GM12878 (cell line): ENCODE measurements around the gene GRK6. TPM values are rescaled to one million over a fixed set of nuclear protein-coding genes. Genes with fewer than 3 reads are reported as not detected.

Source experiments
- ATAC-seq: fragments of 200-7000 bp; cut with Tn5 transposase; 3 replicates; pipeline ENCODE4 v1.9.1; 2020; ENCODE audit warnings: mild to moderate bottlenecking, moderate library complexity
- BruUV-seq: library from RNA; stranded (reverse); fragments of 400-500 nt; replicated peaks from 2 replicates; lab custom pipeline; 2021; lab: Mats Ljungman, UMichigan
- CTCF ChIA-PET: fragments of 300-600 bp; sonication (Branson Sonifier 250); formaldehyde crosslinking; extraction: SDS; loops from one replicate; lab custom pipeline; 2021; ENCODE audit warnings: inconsistent platforms; lab: Yijun Ruan, JAX
- POLR2A ChIA-PET: fragments of 350-600 bp; formaldehyde crosslinking; extraction: SDS; loops from one replicate; lab custom pipeline; 2021; ENCODE audit warnings: inconsistent platforms; lab: Charles Lee
- RAD21 ChIA-PET: fragments of 300-600 bp; sonication (Branson Sonifier 250); formaldehyde crosslinking; loops from one replicate; lab custom pipeline; 2023; ENCODE audit warnings: antibody characterized with exemption; ENCODE audit not compliant: unreplicated experiment; lab: Charles Lee
- SMC1A ChIA-PET: fragments of 300-600 bp; sonication (Branson Sonifier 250); formaldehyde crosslinking; loops from one replicate; lab custom pipeline; 2023; ENCODE audit not compliant: unreplicated experiment, uncharacterized antibody; lab: Charles Lee
- DNase-seq: peaks from one replicate; pipeline ENCODE4 v3.0.0-alpha.2; 2011; ENCODE audit warnings: low read depth, low spot score
- FAIRE-seq: peaks from 3 replicates; lab custom pipeline; 2011; peaks lifted over from hg19 to GRCh38; lab: Jason Lieb, UNC
- H2AFZ ChIP-seq: 2 replicates; pipeline ENCODE4 v1.6.0; 2011; ENCODE audit warnings: low read depth, low read length, control low read depth; ENCODE audit not compliant: control insufficient read depth
- H3K27ac ChIP-seq: 2 replicates; pipeline ENCODE4 v1.5.1; 2011; ENCODE audit warnings: control low read depth; ENCODE audit not compliant: control insufficient read depth, insufficient read depth
- H3K27me3 ChIP-seq, 2 experiments: replicated peaks in 1 of 2; 2 replicates each; pipeline versions ENCODE4 v1.6.0 to v1.6.1; 2011; ENCODE audit warnings: low read length in 1 of 2; ENCODE audit not compliant: control insufficient read depth in 2 of 2, insufficient read depth in 2 of 2
- H3K36me3 ChIP-seq, 2 experiments: 2 replicates each; pipeline ENCODE4 v1.5.1; 2011; ENCODE audit warnings: low read length in 1 of 2; ENCODE audit not compliant: control insufficient read depth in 2 of 2, insufficient read depth in 2 of 2
- H3K4me1 ChIP-seq: 2 replicates; pipeline ENCODE4 v1.6.1; 2011; ENCODE audit warnings: mild to moderate bottlenecking, low read length, moderate library complexity, mixed read lengths; ENCODE audit not compliant: control insufficient read depth, insufficient read depth
- H3K4me2 ChIP-seq: 2 replicates; pipeline ENCODE4 v1.6.0; 2011; ENCODE audit warnings: control low read depth; ENCODE audit not compliant: control insufficient read depth, insufficient read depth
- H3K4me3 ChIP-seq: fragments of 200-600 bp; sonication (generic); 2 replicates; pipeline ENCODE4 v1.5.1; 2016
- H3K79me2 ChIP-seq: 2 replicates; pipeline ENCODE4 v1.6.0; 2011; ENCODE audit warnings: low read length; ENCODE audit not compliant: control insufficient read depth, insufficient read depth
- H3K9ac ChIP-seq: 2 replicates; pipeline ENCODE4 v1.8.0; 2011; ENCODE audit warnings: low read length, control low read depth, mixed read lengths; ENCODE audit not compliant: control insufficient read depth, insufficient read depth
- H3K9me3 ChIP-seq: replicated peaks from 3 replicates; pipeline ENCODE4 v1.5.1; 2011; ENCODE audit warnings: mild to moderate bottlenecking, low read length; ENCODE audit not compliant: control insufficient read depth, insufficient read depth
- H4K20me1 ChIP-seq: 2 replicates; pipeline ENCODE4 v1.6.0; 2011; ENCODE audit not compliant: control insufficient read depth, insufficient read depth
- HDAC2 ChIP-seq: fragments of 200-600 bp; sonication (generic); IDR thresholded peaks from 2 replicates; pipeline ENCODE4 v1.6.1; 2017
- MEF2B ChIP-seq: fragments of 450-650 bp; IDR thresholded peaks from 2 replicates; pipeline ENCODE4 v1.6.1; 2018; ENCODE audit warnings: mild to moderate bottlenecking, moderate library complexity; ENCODE audit not compliant: partially characterized antibody, poor library complexity, severe bottlenecking
- MTA2 ChIP-seq: fragments of 450-650 bp; IDR thresholded peaks from 2 replicates; pipeline ENCODE4 v1.6.1; 2016; ENCODE audit warnings: low read depth, mild to moderate bottlenecking, moderate library complexity
- POLR2AphosphoS5 ChIP-seq: IDR thresholded peaks from 2 replicates; pipeline ENCODE4 v1.6.1; 2011; ENCODE audit warnings: mild to moderate bottlenecking, low read length, inconsistent platforms
- SPI1 ChIP-seq: IDR thresholded peaks from 2 replicates; pipeline ENCODE4 v1.6.1; 2011; ENCODE audit warnings: low read depth, mild to moderate bottlenecking, low read length, moderate library complexity, borderline replicate concordance; ENCODE audit not compliant: insufficient read depth
- WGBS: methylation state at CpG from one replicate; pipeline ENCODE4 v1.1.6; 2016; ENCODE audit warnings: low lambda C conversion rate; ENCODE audit not compliant: insufficient replicate concordance, insufficient coverage; ENCODE audit errors: missing lambda C conversion rate; 5-methylcytosine and 5-hydroxymethylcytosine counted together
- in situ Hi-C: fragments of 300-500 bp; cut with MboI; formaldehyde crosslinking; loops from 9 replicates; pipeline ENCODE4 v1.14.3; 2018; ENCODE audit warnings: mixed read lengths
- intact Hi-C: fragments of 100-400 bp; cut with micrococcal nuclease; formaldehyde crosslinking; loops from one replicate; pipeline ENCODE4 v1.14.2; 2022; ENCODE audit not compliant: unreplicated experiment
- polyA plus RNA-seq, 11 experiments: library from polyadenylated mRNA; depleted of rRNA in 4 of 11; unstranded in 6 of 11; stranded (reverse) in 5 of 11; fragments of >200 nt; fragmentation: Nextera tagmentation in 4 of 11; fragmentation: Illumina TruSeq in 1 of 11; extraction: Ambion mirVana in 4 of 11; extraction: Trizol in 1 of 11; gene quantifications; 1 replicate in 1 of 11; 2 replicates in 10 of 11; pipeline versions ENCODE4 v1.2.1 to v1.2.3, GENCODE V29; 2011 to 2016; ENCODE audit warnings: inconsistent platforms in 2 of 11, missing spikeins in 2 of 11, low read depth in 1 of 11
- total RNA-seq, 4 experiments: library from RNA; depleted of rRNA in 3 of 4; stranded (reverse); fragments of >200 nt in 3 of 4; fragmentation: Illumina TruSeq in 1 of 4; extraction: Trizol in 1 of 4; gene quantifications; 2 replicates each; pipeline versions ENCODE4 v1.2.1 to v1.2.3, GENCODE V29; 2013 to 2021

GRK6 gene
- total and polyA plus RNA-seq, 10 of the 15 experiments (the other 5 are each of a cell fraction or from before 2014, with no cell fraction given), result 0.79 to 124 (median 41.6) TPM

DNA sequence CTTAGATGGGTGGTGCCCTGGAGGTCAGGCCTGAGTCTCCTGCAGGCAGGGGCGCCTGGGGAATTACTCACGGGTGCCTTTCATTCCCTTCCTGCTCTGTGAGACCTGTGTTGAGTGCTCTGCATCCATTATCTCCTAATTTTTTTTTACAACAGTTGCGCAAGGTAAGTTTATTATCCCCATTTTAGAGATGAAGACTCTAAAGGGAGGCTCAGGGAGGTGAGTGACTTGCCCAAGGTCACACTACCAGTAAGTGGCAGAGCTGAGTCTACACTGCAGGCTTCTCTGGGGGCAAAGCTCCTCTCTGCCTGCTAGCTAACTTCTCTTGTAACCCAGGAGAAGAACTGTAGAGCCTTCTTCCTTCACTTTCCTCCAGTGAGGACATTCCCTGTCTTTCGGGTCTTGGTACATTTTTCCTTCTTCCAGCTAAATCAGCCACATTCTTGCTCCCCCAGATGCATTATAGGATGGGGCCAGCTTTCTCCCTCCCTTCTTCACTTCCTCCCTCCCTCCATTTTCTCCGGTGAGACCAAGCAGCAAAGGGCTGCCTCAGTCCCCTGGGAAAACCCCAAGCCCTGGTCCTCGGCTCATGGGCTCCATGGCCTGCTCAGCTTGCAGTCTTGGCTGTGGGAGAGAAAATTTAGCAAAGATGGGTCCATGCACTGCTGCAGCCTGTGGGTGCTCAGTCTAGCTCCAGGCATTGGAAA lies 21.9 kb downstream of the GRK6 start:
- FAIRE-seq (no peak), ATAC-seq (peak; percentile 19), DNase-seq (no peak)
- Histone ChIP-seq H3K79me2 (peaks cover 14% of the 10 kb centered on the region), H4K20me1 (no peaks in the 10 kb centered on the region), H3K36me3 (no peaks in the 10 kb centered on the region; a peak in 2 of 4 replicates), H3K27me3 (no peaks in the 10 kb centered on the region), H3K4me2 (peak overlapping the region; percentile 94), H3K9ac (peak overlapping the region; percentile 51), H3K9me3 (no peaks in the 10 kb centered on the region), H3K4me3 (peak overlapping the region; percentile 67; the same call in 1 of the 2 replicates), H3K27ac (peak overlapping the region; percentile 58), H3K4me1 (peaks cover 37% of the 10 kb centered on the region), H2AFZ (no peak overlapping the region)
- no TSS peak for BruUV-seq
- ChIA-PET CTCF (interaction anchor here (0.9 to 16.4 kb wide), 12 partner anchors 9 to 130 kb away, joined by 3 to 391 read pairs (median 7); partner anchors contain the start of genes GRK6 and PFN3), POLR2A (interaction anchor here (0.8 to 13.6 kb wide), 10 partner anchors 11 to 86 kb away, joined by 3 to 358 read pairs (median 8); partner anchors contain the start of genes F12 and GRK6), RAD21 (interaction anchor here (1.1 to 13.5 kb wide), 12 partner anchors 19 to 147 kb away, joined by 3 to 291 read pairs (median 6); partner anchors contain the start of genes GRK6 and PDLIM7), SMC1A (interaction anchor here (0.7 to 7.2 kb wide), 19 partner anchors 10 to 195 kb away, joined by 3 to 105 read pairs (median 4); partner anchors contain the start of genes F12, PDLIM7 and PFN3)
- TF ChIP-seq SPI1 (peak; percentile 69; the same call in 1 of the 2 replicates), HDAC2 (no peak), MEF2B (peak; percentile 90), MTA2 (0 out of 2 replicates have a peak, but pooled peaks have one; percentile 5), POLR2AphosphoS5 (no peak)
- intact Hi-C loops, result loop anchor here (2.0 kb wide), 1 partner anchor 18 kb away; no protein-coding TSS in a partner anchor
- 47% methylated on average over 6 of the region's 6 CpGs for WGBS
- in situ Hi-C loops, result loop anchor here (5.0 kb wide), 1 partner anchor 131 kb away; no protein-coding TSS in a partner anchor
